Neural progenitor cell (in vitro differentiated cells): Measurements from ENCODE around the gene MPV17L2. TPM values are rescaled to one million over a fixed set of nuclear protein-coding genes. Genes with fewer than 3 reads are reported as not detected.
A peak's percentile ranks its signal among the peaks of the same experiment; 100 is the strongest.

Experiments
- DNase-seq: peaks from one replicate; pipeline ENCODE4 v3.0.0-alpha.2; 2016; ENCODE audit warnings: low spot score
- H2AFZ ChIP-seq: fragments of 200-600 bp; sonication (generic); replicated peaks from 2 replicates; pipeline ENCODE4 v1.6.1; 2016; ENCODE audit warnings: antibody characterized with exemption
- H3F3A ChIP-seq: fragments of 200-600 bp; sonication (generic); 2 replicates; pipeline ENCODE4 v1.6.1; 2016; ENCODE audit warnings: antibody characterized with exemption, low read depth
- H3K27ac ChIP-seq: fragments of 200-600 bp; sonication (generic); 2 replicates; pipeline ENCODE4 v1.5.1; 2016; ENCODE audit warnings: mild to moderate bottlenecking
- H3K27me3 ChIP-seq: fragments of 200-600 bp; sonication (generic); 2 replicates; pipeline ENCODE4 v1.6.1; 2016; ENCODE audit warnings: mild to moderate bottlenecking, moderate library complexity
- H3K36me3 ChIP-seq: fragments of 200-600 bp; sonication (generic); 2 replicates; pipeline ENCODE4 v1.5.1; 2016
- H3K4me1 ChIP-seq: fragments of 200-600 bp; sonication (generic); 2 replicates; pipeline ENCODE4 v1.6.1; 2016; ENCODE audit warnings: mixed run types
- H3K4me2 ChIP-seq: fragments of 200-600 bp; sonication (generic); 2 replicates; pipeline ENCODE4 v1.6.1; 2016
- H3K4me3 ChIP-seq: fragments of 200-600 bp; sonication (generic); 2 replicates; pipeline ENCODE4 v1.5.1; 2016
- H3K79me2 ChIP-seq: fragments of 200-600 bp; sonication (generic); 2 replicates; pipeline ENCODE4 v1.6.1; 2016; ENCODE audit warnings: low read depth
- H3K9ac ChIP-seq: fragments of 200-600 bp; sonication (generic); 2 replicates; pipeline ENCODE4 v1.6.1; 2016
- H3K9me3 ChIP-seq: fragments of 200-600 bp; sonication (generic); 2 replicates; pipeline ENCODE4 v1.5.1; 2016; ENCODE audit warnings: low read depth
- H4K20me1 ChIP-seq: fragments of 200-600 bp; sonication (generic); 2 replicates; pipeline ENCODE4 v1.6.1; 2016; ENCODE audit warnings: low read depth
- H3K27ac Mint-ChIP-seq: 3 replicates; pipeline ENCODE4 v1.8.0; 2021; ENCODE audit warnings: mixed read lengths
- H3K27me3 Mint-ChIP-seq: 2 replicates; pipeline ENCODE4 v1.8.0; 2022; ENCODE audit warnings: low read depth, mild to moderate bottlenecking, inconsistent platforms, moderate library complexity, mixed read lengths; ENCODE audit not compliant: insufficient read depth
- H3K36me3 Mint-ChIP-seq: 3 replicates; pipeline ENCODE4 v1.8.0; 2021; ENCODE audit warnings: mixed read lengths
- H3K4me1 Mint-ChIP-seq: 3 replicates; pipeline ENCODE4 v1.8.0; 2021; ENCODE audit warnings: mixed read lengths
- H3K4me3 Mint-ChIP-seq: 3 replicates; pipeline ENCODE4 v1.8.0; 2021; ENCODE audit warnings: mild to moderate bottlenecking, moderate library complexity, mixed read lengths
- H3K9me3 Mint-ChIP-seq: 3 replicates; pipeline ENCODE4 v1.8.0; 2020; ENCODE audit warnings: mixed read lengths
- EZH2 ChIP-seq: fragments of 200-600 bp; sonication (generic); IDR thresholded peaks from 2 replicates; pipeline ENCODE4 v1.6.1; 2017; ENCODE audit warnings: antibody characterized with exemption, mild to moderate bottlenecking, moderate library complexity
- EZH2phosphoT487 ChIP-seq: fragments of 200-600 bp; sonication (generic); IDR thresholded peaks from 2 replicates; pipeline ENCODE4 v1.6.1; 2017; ENCODE audit warnings: antibody characterized with exemption
- total RNA-seq: library from RNA; depleted of rRNA; stranded (reverse); fragments of >200 nt; gene quantifications from 2 replicates; pipeline ENCODE4 v1.2.3, GENCODE V29; 2015; ENCODE audit warnings: low replicate concordance
- TF ChIP-seq, protein P1 (sequence below): fragments of 200-600 bp; sonication (generic); IDR thresholded peaks from 2 replicates; pipeline ENCODE4 v1.5.1; 2017; ENCODE audit warnings: antibody characterized with exemption, mild to moderate bottlenecking

Gene MPV17L2
- total RNA-seq, 1 donor from 2014 or later: 28.1 TPM

DNA sequence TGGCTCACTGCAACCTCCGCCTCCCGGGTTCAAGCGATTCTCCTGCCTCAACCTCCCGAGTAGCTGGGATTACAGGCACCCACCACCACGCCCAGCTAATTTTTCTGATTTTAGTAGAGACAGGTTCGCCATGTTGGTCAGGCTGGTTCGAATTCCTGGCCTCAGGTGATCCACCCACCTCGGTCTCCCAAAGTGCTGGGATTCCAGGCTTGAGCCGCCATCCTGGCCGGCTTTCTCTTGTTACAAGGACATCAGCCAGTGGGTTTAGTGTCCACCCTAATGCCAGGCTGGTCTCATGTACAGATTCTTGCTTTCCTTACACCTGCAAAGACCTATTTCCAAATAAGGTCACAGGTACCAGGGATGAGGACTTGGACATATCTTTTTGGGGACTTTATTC lies 33.2 kb upstream of the MPV17L2 start:
- Histone ChIP-seq H3K36me3 (no peaks in the 10 kb centered on the region), H3K9me3 (no peaks in the 10 kb centered on the region), H4K20me1 (peaks cover 24% of the 10 kb centered on the region), H3K4me3 (no peak overlapping the region), H3K79me2 (peaks cover 10% of the 10 kb centered on the region), H2AFZ (no peak overlapping the region), H3K27ac (no peak overlapping the region), H3F3A (peaks cover 20% of the 10 kb centered on the region), H3K4me1 (peaks cover 14% of the 10 kb centered on the region), H3K27me3 (no peaks in the 10 kb centered on the region), H3K4me2 (no peak overlapping the region), H3K9ac (no peak overlapping the region)
- peaks cover 9% of the 10 kb centered on the region for H3K36me3 Mint-ChIP-seq
- H3K27me3 Mint-ChIP-seq: peaks cover 7% of the 10 kb centered on the region
- H3K27ac Mint-ChIP-seq: no peak overlapping the region
- H3K4me1 Mint-ChIP-seq: peaks cover 21% of the 10 kb centered on the region
- TF ChIP-seq EZH2phosphoT487: no peak
- TF ChIP-seq, protein P1, sequence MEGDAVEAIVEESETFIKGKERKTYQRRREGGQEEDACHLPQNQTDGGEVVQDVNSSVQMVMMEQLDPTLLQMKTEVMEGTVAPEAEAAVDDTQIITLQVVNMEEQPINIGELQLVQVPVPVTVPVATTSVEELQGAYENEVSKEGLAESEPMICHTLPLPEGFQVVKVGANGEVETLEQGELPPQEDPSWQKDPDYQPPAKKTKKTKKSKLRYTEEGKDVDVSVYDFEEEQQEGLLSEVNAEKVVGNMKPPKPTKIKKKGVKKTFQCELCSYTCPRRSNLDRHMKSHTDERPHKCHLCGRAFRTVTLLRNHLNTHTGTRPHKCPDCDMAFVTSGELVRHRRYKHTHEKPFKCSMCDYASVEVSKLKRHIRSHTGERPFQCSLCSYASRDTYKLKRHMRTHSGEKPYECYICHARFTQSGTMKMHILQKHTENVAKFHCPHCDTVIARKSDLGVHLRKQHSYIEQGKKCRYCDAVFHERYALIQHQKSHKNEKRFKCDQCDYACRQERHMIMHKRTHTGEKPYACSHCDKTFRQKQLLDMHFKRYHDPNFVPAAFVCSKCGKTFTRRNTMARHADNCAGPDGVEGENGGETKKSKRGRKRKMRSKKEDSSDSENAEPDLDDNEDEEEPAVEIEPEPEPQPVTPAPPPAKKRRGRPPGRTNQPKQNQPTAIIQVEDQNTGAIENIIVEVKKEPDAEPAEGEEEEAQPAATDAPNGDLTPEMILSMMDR: no peak
- TF ChIP-seq EZH2: no peak
- H3K9me3 Mint-ChIP-seq: no peaks in the 10 kb centered on the region
- no peak for DNase-seq
- H3K4me3 Mint-ChIP-seq: no peak overlapping the region

DNA sequence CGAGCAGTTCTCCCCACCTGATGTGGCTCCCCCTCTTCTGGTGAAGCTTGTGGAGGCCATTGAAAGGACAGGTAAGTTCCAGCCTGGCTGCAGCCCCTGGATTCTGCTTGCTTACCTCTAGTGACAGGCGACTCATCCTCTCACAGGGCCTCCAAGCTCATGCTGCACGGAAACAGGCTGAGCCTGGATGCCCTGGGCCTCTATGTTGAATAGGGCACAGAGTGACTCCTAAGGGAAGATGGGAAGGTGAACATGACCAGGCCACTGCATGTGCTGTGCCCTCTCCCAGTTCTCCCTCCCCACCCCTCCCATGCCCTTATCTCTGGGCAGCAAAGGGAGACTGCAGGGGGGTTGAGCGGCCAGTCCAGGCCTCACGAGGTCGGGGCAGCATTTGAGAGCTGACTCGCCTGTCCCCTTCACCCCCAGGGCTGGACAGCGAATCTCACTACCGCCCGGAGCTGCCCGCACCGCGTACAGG lies 32.5 kb upstream of the MPV17L2 start:
- Histone ChIP-seq H3K4me3 (no peak overlapping the region), H3K9me3 (no peaks in the 10 kb centered on the region), H3F3A (peaks cover 20% of the 10 kb centered on the region), H3K4me2 (peak overlapping the region; percentile 60), H3K4me1 (peaks cover 14% of the 10 kb centered on the region), H3K36me3 (no peaks in the 10 kb centered on the region), H3K9ac (no peak overlapping the region), H3K27me3 (no peaks in the 10 kb centered on the region), H4K20me1 (peaks cover 17% of the 10 kb centered on the region), H2AFZ (no peak overlapping the region), H3K79me2 (peaks cover 4% of the 10 kb centered on the region), H3K27ac (no peak overlapping the region)
- H3K9me3 Mint-ChIP-seq: no peaks in the 10 kb centered on the region
- H3K36me3 Mint-ChIP-seq: peaks cover 10% of the 10 kb centered on the region
- TF ChIP-seq, protein P1: no peak
- TF ChIP-seq EZH2: no peak
- TF ChIP-seq EZH2phosphoT487: no peak
- H3K4me3 Mint-ChIP-seq: no peak overlapping the region
- no peak for DNase-seq
- peaks cover 7% of the 10 kb centered on the region for H3K27me3 Mint-ChIP-seq
- H3K4me1 Mint-ChIP-seq: peaks cover 21% of the 10 kb centered on the region
- H3K27ac Mint-ChIP-seq: peak overlapping the region; percentile 85

DNA sequence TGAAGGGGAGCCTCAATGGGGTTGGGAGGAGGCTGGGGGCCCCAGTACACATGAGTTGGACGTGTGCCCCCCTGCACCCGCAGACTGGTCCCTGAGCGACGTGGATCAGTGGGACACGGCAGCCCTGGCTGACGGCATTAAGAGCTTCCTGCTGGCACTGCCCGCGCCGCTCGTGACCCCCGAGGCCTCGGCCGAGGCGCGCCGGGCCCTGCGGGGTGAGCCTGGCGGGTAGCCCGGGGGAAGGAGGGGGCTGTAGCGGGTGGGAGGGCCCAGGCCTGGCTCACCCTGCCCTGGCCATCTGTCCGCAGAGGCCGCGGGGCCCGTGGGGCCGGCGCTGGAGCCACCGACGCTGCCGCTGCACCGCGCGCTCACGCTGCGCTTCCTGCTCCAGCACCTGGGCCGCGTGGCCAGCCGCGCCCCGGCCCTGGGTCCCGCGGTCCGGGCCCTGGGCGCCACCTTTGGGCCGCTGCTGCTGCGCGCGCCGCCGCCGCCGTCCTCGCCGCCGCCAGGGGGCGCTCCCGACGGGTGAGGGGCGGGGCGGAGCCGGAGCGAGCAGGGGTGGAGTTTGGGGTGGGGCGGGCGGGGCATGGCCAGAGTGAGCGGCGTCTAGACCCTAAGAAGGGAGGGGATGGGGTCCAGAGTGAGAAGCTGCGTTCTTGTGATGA lies 31.9 kb upstream of the MPV17L2 start:
- H3K27ac Mint-ChIP-seq: no peak overlapping the region
- no peaks in the 10 kb centered on the region for H3K27me3 ChIP-seq
- peak overlapping the region; percentile 60 for H3K4me2 ChIP-seq
- TF ChIP-seq EZH2phosphoT487 (no peak), EZH2 (no peak)
- TF ChIP-seq, protein P1: peak; percentile 59
- H3K79me2 ChIP-seq: peaks cover 4% of the 10 kb centered on the region
- H3F3A ChIP-seq: peaks cover 20% of the 10 kb centered on the region
- H3K36me3 Mint-ChIP-seq: peaks cover 15% of the 10 kb centered on the region
- no peaks in the 10 kb centered on the region for H3K9me3 Mint-ChIP-seq
- H3K9me3 ChIP-seq: no peaks in the 10 kb centered on the region
- H3K4me1 Mint-ChIP-seq: peaks cover 20% of the 10 kb centered on the region
- H3K4me3 ChIP-seq: no peak overlapping the region
- no peak overlapping the region for H3K9ac ChIP-seq
- DNase-seq: peak; percentile 88
- no peaks in the 10 kb centered on the region for H3K36me3 ChIP-seq
- peaks cover 15% of the 10 kb centered on the region for H4K20me1 ChIP-seq
- no peak overlapping the region for H3K27ac ChIP-seq
- peak overlapping the region; percentile 57 for H3K4me3 Mint-ChIP-seq
- peaks cover 14% of the 10 kb centered on the region for H3K4me1 ChIP-seq
- no peak overlapping the region for H2AFZ ChIP-seq
- H3K27me3 Mint-ChIP-seq: peaks cover 7% of the 10 kb centered on the region
